Vagina (tissue), 2 donors: ENCODE data around the gene E2F6. TPM values are rescaled to one million over a fixed set of nuclear protein-coding genes. Genes with fewer than 3 reads are reported as not detected.

Experiments used
- DNase-seq, 2 donors: peaks; one replicate each; pipeline ENCODE4 v3.0.0-alpha.2; 2017; ENCODE audit errors: extremely low spot score in 2 of 2
- H3K27ac ChIP-seq: fragments of 200-600 bp; sonication (generic); one replicate; pipeline ENCODE4 v1.5.1; 2019
- H3K27me3 ChIP-seq: fragments of 200-600 bp; sonication (generic); one replicate; pipeline ENCODE4 v1.5.1; 2019
- H3K36me3 ChIP-seq, 2 donors: fragments of 200-600 bp; sonication (generic); one replicate each; pipeline ENCODE4 v1.5.1; 2017 to 2019
- H3K4me1 ChIP-seq: fragments of 200-600 bp; sonication (generic); one replicate; pipeline ENCODE4 v1.5.1; 2019
- H3K4me3 ChIP-seq, 2 donors: fragments of 200-600 bp; sonication (generic); 1 replicate in 1 of 2; 2 replicates in 1 of 2; pipeline ENCODE4 v1.5.1; 2016 to 2019
- H3K9me3 ChIP-seq: fragments of 200-600 bp; sonication (generic); one replicate; pipeline ENCODE4 v1.5.1; 2019
- CTCF ChIP-seq, 3 experiments: fragments of 450-650 bp in 2 of 3; fragments of 200-600 bp in 1 of 3; sonication (generic) in 1 of 3; IDR thresholded peaks; one replicate each; pipeline ENCODE4 v1.5.1; 2017 to 2019; ENCODE audit warnings: antibody characterized with exemption in 3 of 3, mild to moderate bottlenecking in 2 of 3, moderate library complexity in 2 of 3
- POLR2A ChIP-seq, 2 donors: fragments of 450-650 bp; IDR thresholded peaks; one replicate each; pipeline ENCODE4 v1.6.1; 2017; ENCODE audit warnings: antibody characterized with exemption in 2 of 2, mild to moderate bottlenecking in 2 of 2, moderate library complexity in 2 of 2
- POLR2AphosphoS5 ChIP-seq, 2 donors: sonication (generic); formaldehyde crosslinking; IDR thresholded peaks; one replicate each; pipeline ENCODE4 v1.9.0; 2017; ENCODE audit warnings: antibody characterized with exemption in 2 of 2, mild to moderate bottlenecking in 2 of 2, low read depth in 1 of 2; ENCODE audit not compliant: insufficient read depth in 1 of 2
- intact Hi-C: fragments of 100-400 bp; cut with DNase I; formaldehyde crosslinking; loops from one replicate; pipeline ENCODE4 v1.15.1; 2023
- total RNA-seq: library from RNA; depleted of rRNA; stranded (reverse); fragments of >200 nt; gene quantifications from one replicate; pipeline ENCODE4 v1.2.3, GENCODE V29; 2016

Gene E2F6
- total RNA-seq, 1 donor from 2014 or later = 9.1 TPM

DNA sequence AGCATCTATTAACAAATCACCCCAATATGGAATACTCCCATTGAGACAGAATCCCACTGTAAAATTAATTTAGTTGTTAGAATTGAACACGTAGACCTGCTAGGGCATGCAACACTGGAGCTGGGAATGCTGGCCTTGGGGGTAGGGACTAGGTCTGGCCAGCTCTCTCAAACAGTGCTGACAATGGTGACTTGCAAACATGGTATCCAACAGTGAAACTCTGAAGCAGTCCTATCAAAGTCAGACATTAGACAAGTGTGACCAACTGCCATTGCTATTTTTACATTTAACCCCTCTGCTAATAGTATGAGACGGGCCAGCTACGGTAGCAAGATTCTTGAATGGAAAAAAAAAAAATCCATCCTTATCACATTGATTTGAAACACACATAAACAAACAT is 7.2 kb downstream of the E2F6 start:
- Histone ChIP-seq H3K4me1 (peaks cover 42% of the 10 kb centered on the region), H3K9me3 (no peaks in the 10 kb centered on the region), H3K36me3 (peaks cover 0 to 3% of the 10 kb centered on the region in 2 donors), H3K4me3 (no peak overlapping the region), H3K27me3 (no peaks in the 10 kb centered on the region), H3K27ac (no peak overlapping the region)
- intact Hi-C loops = loop anchor here (10.0 kb wide), 1 partner anchor 644 kb away; the partner anchor contains the start of gene PDIA6
- TF ChIP-seq POLR2AphosphoS5 (IDR thresholded peaks at IDR 0.05; ENCODE audit: insufficient read depth in 1 of 2, low read depth in 1 of 2) = no peak
- TF ChIP-seq CTCF (IDR thresholded peaks at IDR 0.05) = no peak
- no peak for TF ChIP-seq POLR2A (IDR thresholded peaks at IDR 0.05)
- no peak for DNase-seq

DNA sequence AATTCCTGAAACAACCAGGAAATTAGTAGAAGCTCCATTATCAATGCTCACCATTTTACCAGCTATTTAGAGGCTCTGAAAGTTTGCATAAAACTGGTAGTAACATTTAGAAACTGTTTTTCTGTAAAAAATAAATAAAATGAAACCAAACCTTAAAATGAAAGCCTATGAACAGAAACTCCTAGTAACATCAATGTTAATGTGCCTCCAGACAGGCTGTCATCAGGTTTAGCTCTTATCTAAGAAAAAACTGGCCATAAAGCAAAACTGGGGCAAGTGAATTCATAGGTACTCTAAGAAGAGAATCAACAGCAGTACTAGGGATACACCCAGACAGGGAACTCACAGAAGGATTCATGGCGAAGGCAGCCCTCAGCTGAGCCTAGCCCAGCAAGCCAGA is 8.0 kb downstream of the E2F6 start:
- intact Hi-C loops = loop anchor here (10.0 kb wide), 1 partner anchor 643 kb away; the partner anchor contains the start of gene PDIA6
- TF ChIP-seq CTCF (IDR thresholded peaks at IDR 0.05) (no peak), POLR2AphosphoS5 (IDR thresholded peaks at IDR 0.05; ENCODE audit: insufficient read depth in 1 of 2, low read depth in 1 of 2) (no peak), POLR2A (IDR thresholded peaks at IDR 0.05) (no peak)
- H3K4me3 ChIP-seq = no peak overlapping the region
- DNase-seq = no peak
- no peaks in the 10 kb centered on the region for H3K9me3 ChIP-seq
- no peaks in the 10 kb centered on the region for H3K27me3 ChIP-seq
- peaks cover 0 to 6% of the 10 kb centered on the region in 2 donors for H3K36me3 ChIP-seq
- no peak overlapping the region for H3K27ac ChIP-seq
- peaks cover 34% of the 10 kb centered on the region for H3K4me1 ChIP-seq

DNA sequence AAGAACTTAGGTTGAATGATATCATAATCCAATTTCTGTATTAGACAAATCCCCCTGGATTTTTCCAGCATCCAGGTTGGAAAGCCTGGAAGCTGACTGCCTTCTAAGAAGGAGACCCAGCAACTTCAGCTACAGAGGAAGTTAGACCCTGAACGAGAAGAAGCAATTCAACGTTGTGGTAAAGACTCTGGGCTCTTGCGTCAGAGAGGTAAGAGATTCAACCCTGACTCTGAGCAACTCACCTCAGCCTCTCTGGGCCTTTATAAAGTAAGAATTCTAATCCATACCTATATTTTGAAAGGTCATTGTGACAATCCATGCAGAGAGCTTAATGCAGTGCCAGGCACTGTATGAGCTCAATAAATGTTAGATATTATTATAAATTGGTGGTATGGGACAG is 9.7 kb downstream of the E2F6 start:
- Histone ChIP-seq H3K9me3 (no peaks in the 10 kb centered on the region), H3K27me3 (no peaks in the 10 kb centered on the region), H3K4me1 (peaks cover 24% of the 10 kb centered on the region), H3K4me3 (no peak overlapping the region), H3K27ac (no peak overlapping the region), H3K36me3 (peaks cover 0 to 11% of the 10 kb centered on the region in 2 donors)
- DNase-seq = no peak
- intact Hi-C loops = loop anchor here (10.0 kb wide), 1 partner anchor 641 kb away; the partner anchor contains the start of gene PDIA6
- TF ChIP-seq CTCF (IDR thresholded peaks at IDR 0.05) (no peak), POLR2AphosphoS5 (IDR thresholded peaks at IDR 0.05; ENCODE audit: insufficient read depth in 1 of 2, low read depth in 1 of 2) (no peak), POLR2A (IDR thresholded peaks at IDR 0.05) (no peak)

DNA sequence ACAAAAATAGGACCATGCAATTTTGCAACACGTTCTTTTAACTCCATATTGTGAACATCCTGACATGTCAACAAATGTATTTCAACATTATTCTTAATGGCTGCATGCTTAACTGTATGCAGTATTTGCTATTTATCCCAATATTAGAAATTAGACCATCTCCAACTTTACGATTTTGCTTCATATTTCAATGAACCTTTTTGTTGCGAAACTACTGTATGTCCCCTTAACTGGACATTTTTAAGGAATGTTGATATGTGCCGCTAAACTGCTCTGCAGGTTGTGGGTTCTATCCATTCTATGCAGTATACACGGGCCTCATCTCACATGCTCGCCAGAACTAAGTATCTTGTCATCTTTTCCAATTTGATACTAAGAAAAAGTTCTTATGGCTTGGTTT is 11.1 kb downstream of the E2F6 start:
- DNase-seq = no peak
- Histone ChIP-seq H3K27ac (no peak overlapping the region), H3K36me3 (peaks cover 0 to 17% of the 10 kb centered on the region in 2 donors), H3K9me3 (no peaks in the 10 kb centered on the region), H3K4me1 (peaks cover 14% of the 10 kb centered on the region), H3K27me3 (no peaks in the 10 kb centered on the region), H3K4me3 (no peak overlapping the region)
- TF ChIP-seq POLR2AphosphoS5 (IDR thresholded peaks at IDR 0.05; ENCODE audit: insufficient read depth in 1 of 2, low read depth in 1 of 2) (no peak), CTCF (IDR thresholded peaks at IDR 0.05) (no peak), POLR2A (IDR thresholded peaks at IDR 0.05) (no peak)
- intact Hi-C loops = loop anchor here (10.0 kb wide), 1 partner anchor 640 kb away; the partner anchor contains the start of gene PDIA6

- DNase-seq = no peak
- Histone ChIP-seq H3K4me3 (no peak overlapping the region), H3K36me3 (peaks cover 0 to 43% of the 10 kb centered on the region in 2 donors), H3K27me3 (no peaks in the 10 kb centered on the region), H3K9me3 (no peaks in the 10 kb centered on the region), H3K4me1 (no peaks in the 10 kb centered on the region), H3K27ac (no peak overlapping the region)
- intact Hi-C loops = loop anchor here (10.0 kb wide), 1 partner anchor 636 kb away; the partner anchor contains the start of gene PDIA6
- no peak for TF ChIP-seq POLR2A (IDR thresholded peaks at IDR 0.05)
- no peak for TF ChIP-seq CTCF (IDR thresholded peaks at IDR 0.05)
- TF ChIP-seq POLR2AphosphoS5 (IDR thresholded peaks at IDR 0.05; ENCODE audit: insufficient read depth in 1 of 2, low read depth in 1 of 2) = no peak
These were observed 15.2 kb downstream of the E2F6 start for GRCh38 chr2:11450791-11451190.
